ENCODE measurements around the gene ITCH.
A peak's percentile ranks its signal among the peaks of the same experiment; 100 is the strongest.

Gene ITCH

GRCh38 chr20:34525709-34526416 lies 162.8 kb downstream of the ITCH start:
- Histone ChIP-seq H3K9me3 (ENCODE audit: control insufficient read depth, insufficient read depth, low read depth, low read length) (no peaks in the 10 kb centered on the region), H3K4me3 (ENCODE audit: low read depth, low read length) (no peak overlapping the region), H3K4me1 (ENCODE audit: control insufficient read depth, insufficient read depth, low read length) (peaks cover 9% of the 10 kb centered on the region), H3K27ac (ENCODE audit: extremely low read depth, low read depth, low read length) (peak overlapping the region; percentile 34), H3K36me3 (ENCODE audit: control insufficient read depth in 2 of 2, insufficient read depth in 1 of 2, low read length in 2 of 2) (peaks cover 3 to 63% of the 10 kb centered on the region in 2 experiments; a peak in 2 of 3 replicates)
- ChIA-PET CTCF (interaction anchor here (0.7 to 7.7 kb wide), 3 partner anchors 10 to 213 kb away, joined by 3 to 116 read pairs (median 8); partner anchors contain the start of gene DYNLRB1), POLR2A (interaction anchor here (2.0 kb wide), 1 partner anchor 10 kb away, joined by 20 read pairs; the partner anchor contains the start of gene DYNLRB1)
- TF ChIP-seq MEIS1 (CRISPR knock-in tag; IDR thresholded peaks at IDR 0.05; ENCODE audit: borderline replicate concordance) (no peak), ZNF398 (tag by site-specific recombination; IDR thresholded peaks at IDR 0.05) (peak; percentile 32; the same call in 1 of the 2 replicates), ZNF211 (tag by site-specific recombination; IDR thresholded peaks at IDR 0.05; ENCODE audit: low read depth) (no peak), CTCF (tag by site-specific recombination; IDR thresholded peaks at IDR 0.05) (no peak), PBX3 (CRISPR knock-in tag; IDR thresholded peaks at IDR 0.05) (no peak), ZNF132 (tag by site-specific recombination; IDR thresholded peaks at IDR 0.05; ENCODE audit: borderline replicate concordance) (no peak), ZNF560 (tag by site-specific recombination; IDR thresholded peaks at IDR 0.05; ENCODE audit: borderline replicate concordance) (no peak), TRIM28 (IDR thresholded peaks at IDR 0.05; ENCODE audit: borderline replicate concordance, low read length) (no peak), EGR2 (tag by site-specific recombination; IDR thresholded peaks at IDR 0.05; ENCODE audit: low read depth) (peak; percentile 73; the same call in 1 of the 2 replicates), ZNF112 (tag by site-specific recombination; IDR thresholded peaks at IDR 0.05) (no peak), ZNF133 (tag by site-specific recombination; IDR thresholded peaks at IDR 0.05) (no peak), YY1 (tag by site-specific recombination; IDR thresholded peaks at IDR 0.05) (no peak), ZNF426 (tag by site-specific recombination; IDR thresholded peaks at IDR 0.05) (no peak), ZNF830 (tag by site-specific recombination; IDR thresholded peaks at IDR 0.05; ENCODE audit: low read depth) (no peak), ZNF596 (tag by site-specific recombination; IDR thresholded peaks at IDR 0.05) (no peak), ZBTB6 (tag by site-specific recombination; IDR thresholded peaks at IDR 0.05) (no peak), KLF7 (tag by site-specific recombination; IDR thresholded peaks at IDR 0.05; ENCODE audit: borderline replicate concordance) (no peak), BCL11B (tag by site-specific recombination; IDR thresholded peaks at IDR 0.05; ENCODE audit: low read depth) (no peak), ZNF791 (tag by site-specific recombination; IDR thresholded peaks at IDR 0.05) (no peak), ZNF837 (tag by site-specific recombination; IDR thresholded peaks at IDR 0.05) (no peak), YY2 (tag by site-specific recombination; IDR thresholded peaks at IDR 0.05) (no peak), ZNF624 (tag by site-specific recombination; IDR thresholded peaks at IDR 0.05) (no peak), ZNF311 (tag by site-specific recombination; IDR thresholded peaks at IDR 0.05; ENCODE audit: borderline replicate concordance) (no peak), ZNF626 (tag by site-specific recombination; IDR thresholded peaks at IDR 0.05) (no peak), ZNF169 (tag by site-specific recombination; IDR thresholded peaks at IDR 0.05) (no peak), ZNF114 (tag by site-specific recombination; IDR thresholded peaks at IDR 0.05) (no peak), ZNF449 (tag by site-specific recombination; IDR thresholded peaks at IDR 0.05) (no peak), ZNF670 (tag by site-specific recombination; IDR thresholded peaks at IDR 0.05; ENCODE audit: low read depth) (no peak), ZNF214 (tag by site-specific recombination; IDR thresholded peaks at IDR 0.05; ENCODE audit: borderline replicate concordance) (no peak)
- TF ChIP-seq, protein P1, sequence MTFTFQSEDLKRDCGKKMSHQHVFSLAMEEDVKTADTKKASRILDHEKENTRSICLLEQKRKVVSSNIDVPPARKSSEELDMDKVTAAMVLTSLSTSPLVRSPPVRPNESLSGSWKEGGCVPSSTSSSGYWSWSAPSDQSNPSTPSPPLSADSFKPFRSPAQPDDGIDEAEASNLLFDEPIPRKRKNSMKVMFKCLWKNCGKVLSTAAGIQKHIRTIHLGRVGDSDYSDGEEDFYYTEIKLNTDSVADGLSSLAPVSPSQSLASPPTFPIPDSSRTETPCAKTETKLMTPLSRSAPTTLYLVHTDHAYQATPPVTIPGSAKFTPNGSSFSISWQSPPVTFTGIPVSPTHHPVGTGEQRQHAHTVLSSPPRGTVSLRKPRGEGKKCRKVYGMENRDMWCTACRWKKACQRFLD (tag by site-specific recombination; IDR thresholded peaks at IDR 0.05): no peak
